ENCODE results near the gene ARMC10.

ARMC10 gene

DNA sequence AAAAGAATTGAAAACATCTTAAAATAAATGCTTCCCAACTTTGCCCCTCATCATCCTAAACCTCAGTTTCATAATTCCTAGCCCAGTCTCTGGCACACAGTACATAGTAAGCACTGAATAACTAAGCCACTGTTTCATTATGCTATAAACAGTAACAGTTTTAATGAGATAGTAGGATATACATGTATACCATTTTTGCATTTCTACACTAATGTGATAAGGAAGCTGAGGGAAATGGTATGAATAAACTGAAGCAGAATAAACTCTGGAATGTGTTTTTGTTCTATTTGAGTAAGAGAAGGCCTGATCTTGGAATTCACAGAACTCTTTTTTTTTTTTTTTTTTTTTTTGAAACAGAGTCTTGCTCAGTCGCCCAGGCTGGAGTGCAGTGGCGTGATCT, 65.1 kb downstream of the ARMC10 start:
- TF ChIP-seq FOXP2 (optimal IDR thresholded peaks at IDR 0.05; ENCODE audit: borderline replicate concordance, extremely low read depth, extremely low read length, insufficient read depth) = no peak
- TF ChIP-seq SIN3A (IDR thresholded peaks at IDR 0.05; ENCODE audit: borderline replicate concordance, insufficient read depth, low read length) = no peak
- TF ChIP-seq REST (IDR thresholded peaks at IDR 0.05; ENCODE audit: insufficient read depth in 1 of 2, low read depth in 2 of 2, low read length in 2 of 2) = no peak
- TF ChIP-seq POLR2AphosphoS5 (IDR thresholded peaks at IDR 0.05; ENCODE audit: low read depth, low read length) = no peak
- TF ChIP-seq TAF1 (IDR thresholded peaks at IDR 0.05; ENCODE audit: borderline replicate concordance, insufficient read depth, low read length) = no peak

- TF ChIP-seq SIN3A (IDR thresholded peaks at IDR 0.05; ENCODE audit: borderline replicate concordance, insufficient read depth, low read length) (no peak), POLR2AphosphoS5 (IDR thresholded peaks at IDR 0.05; ENCODE audit: low read depth, low read length) (no peak), FOXP2 (optimal IDR thresholded peaks at IDR 0.05; ENCODE audit: borderline replicate concordance, extremely low read depth, extremely low read length, insufficient read depth) (no peak), TAF1 (IDR thresholded peaks at IDR 0.05; ENCODE audit: borderline replicate concordance, insufficient read depth, low read length) (no peak), REST (IDR thresholded peaks at IDR 0.05; ENCODE audit: insufficient read depth in 1 of 2, low read depth in 2 of 2, low read length in 2 of 2) (no peak)
Measured at GRCh38 chr7:103140685-103141084, 65.7 kb downstream of the ARMC10 start.

DNA sequence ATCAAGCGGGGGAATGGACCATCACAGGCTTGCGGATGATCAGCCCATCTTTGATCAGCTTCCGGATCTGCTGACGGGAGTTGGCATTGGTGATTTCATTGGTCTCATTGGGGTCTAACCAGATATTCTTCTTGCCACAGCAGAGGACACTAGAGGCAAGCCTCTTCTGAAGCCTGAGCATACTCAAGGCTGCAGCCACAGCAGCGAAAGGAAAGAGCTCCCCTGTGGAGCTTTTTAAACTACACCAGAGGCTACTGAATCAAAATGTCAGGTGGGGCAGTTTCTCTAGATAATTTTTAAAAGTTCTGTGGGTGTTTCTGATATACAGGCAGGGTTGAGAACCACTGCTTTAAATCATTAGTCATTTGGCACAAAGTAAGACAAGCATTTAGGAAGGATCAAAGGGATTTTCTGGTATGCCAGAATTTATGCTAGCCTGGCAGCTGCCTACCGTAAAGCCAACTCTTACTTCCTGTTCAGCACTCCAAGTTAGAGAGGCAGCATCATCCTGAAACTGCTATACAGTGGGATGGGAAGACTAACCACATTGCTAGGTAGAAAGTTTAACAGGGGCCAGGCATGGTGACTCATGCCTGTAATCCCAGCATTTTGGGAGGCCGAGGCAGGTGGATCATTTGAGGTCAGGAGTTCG, 66.9 kb downstream of the ARMC10 start:
- no peak for TF ChIP-seq TAF1 (IDR thresholded peaks at IDR 0.05; ENCODE audit: borderline replicate concordance, insufficient read depth, low read length)
- no peak for TF ChIP-seq FOXP2 (optimal IDR thresholded peaks at IDR 0.05; ENCODE audit: borderline replicate concordance, extremely low read depth, extremely low read length, insufficient read depth)
- no peak for TF ChIP-seq SIN3A (IDR thresholded peaks at IDR 0.05; ENCODE audit: borderline replicate concordance, insufficient read depth, low read length)
- no peak for TF ChIP-seq POLR2AphosphoS5 (IDR thresholded peaks at IDR 0.05; ENCODE audit: low read depth, low read length)
- TF ChIP-seq REST (IDR thresholded peaks at IDR 0.05; ENCODE audit: insufficient read depth in 1 of 2, low read depth in 2 of 2, low read length in 2 of 2) = no peak

GRCh38 chr7:103142494-103142893, 67.6 kb downstream of the ARMC10 start:
- no peak for TF ChIP-seq FOXP2 (optimal IDR thresholded peaks at IDR 0.05; ENCODE audit: borderline replicate concordance, extremely low read depth, extremely low read length, insufficient read depth)
- no peak for TF ChIP-seq POLR2AphosphoS5 (IDR thresholded peaks at IDR 0.05; ENCODE audit: low read depth, low read length)
- no peak for TF ChIP-seq TAF1 (IDR thresholded peaks at IDR 0.05; ENCODE audit: borderline replicate concordance, insufficient read depth, low read length)
- TF ChIP-seq SIN3A (IDR thresholded peaks at IDR 0.05; ENCODE audit: borderline replicate concordance, insufficient read depth, low read length) = no peak
- no peak for TF ChIP-seq REST (IDR thresholded peaks at IDR 0.05; ENCODE audit: insufficient read depth in 1 of 2, low read depth in 2 of 2, low read length in 2 of 2)
